ENCODE measurements around the gene FOXS1.

Gene FOXS1

DNA sequence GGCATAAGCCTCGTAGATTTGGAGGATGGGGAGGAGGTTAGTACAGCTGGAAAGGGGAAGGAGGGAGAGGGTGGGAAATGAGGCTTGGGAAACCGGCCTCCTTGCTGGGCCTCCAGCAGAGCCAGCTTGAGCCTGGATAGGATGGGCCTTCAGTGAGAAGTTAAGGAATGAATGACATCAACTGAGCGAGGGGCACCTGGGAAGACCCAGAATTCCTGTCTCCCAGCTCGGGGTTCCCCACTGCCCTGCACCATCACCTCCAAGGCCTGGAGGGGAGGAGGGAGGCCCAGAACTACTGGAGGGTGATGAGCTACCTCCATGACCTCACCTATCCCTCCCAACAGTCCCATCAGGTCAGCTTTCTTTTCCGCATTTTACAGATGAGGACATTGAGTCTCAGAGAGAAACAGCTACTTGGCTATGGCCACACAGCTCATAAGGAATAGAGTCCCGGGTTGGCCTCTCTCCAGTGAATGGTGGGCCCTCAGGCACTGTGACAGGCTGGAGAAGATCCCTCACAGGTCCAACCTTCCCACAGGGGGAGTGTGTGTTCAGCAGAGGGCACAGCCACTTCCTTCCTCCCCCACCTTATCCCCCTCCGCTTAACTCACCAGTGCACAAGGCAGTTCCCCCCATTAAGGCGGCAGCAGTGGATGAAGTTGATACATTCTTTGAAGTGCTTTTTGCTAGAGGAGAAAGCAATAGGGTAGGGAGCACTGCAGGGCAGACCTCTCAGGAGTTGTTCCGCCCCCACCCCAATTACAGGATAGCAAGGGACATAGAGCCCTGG, 18.1 kb upstream of the FOXS1 start:
- TF ChIP-seq, protein P1, sequence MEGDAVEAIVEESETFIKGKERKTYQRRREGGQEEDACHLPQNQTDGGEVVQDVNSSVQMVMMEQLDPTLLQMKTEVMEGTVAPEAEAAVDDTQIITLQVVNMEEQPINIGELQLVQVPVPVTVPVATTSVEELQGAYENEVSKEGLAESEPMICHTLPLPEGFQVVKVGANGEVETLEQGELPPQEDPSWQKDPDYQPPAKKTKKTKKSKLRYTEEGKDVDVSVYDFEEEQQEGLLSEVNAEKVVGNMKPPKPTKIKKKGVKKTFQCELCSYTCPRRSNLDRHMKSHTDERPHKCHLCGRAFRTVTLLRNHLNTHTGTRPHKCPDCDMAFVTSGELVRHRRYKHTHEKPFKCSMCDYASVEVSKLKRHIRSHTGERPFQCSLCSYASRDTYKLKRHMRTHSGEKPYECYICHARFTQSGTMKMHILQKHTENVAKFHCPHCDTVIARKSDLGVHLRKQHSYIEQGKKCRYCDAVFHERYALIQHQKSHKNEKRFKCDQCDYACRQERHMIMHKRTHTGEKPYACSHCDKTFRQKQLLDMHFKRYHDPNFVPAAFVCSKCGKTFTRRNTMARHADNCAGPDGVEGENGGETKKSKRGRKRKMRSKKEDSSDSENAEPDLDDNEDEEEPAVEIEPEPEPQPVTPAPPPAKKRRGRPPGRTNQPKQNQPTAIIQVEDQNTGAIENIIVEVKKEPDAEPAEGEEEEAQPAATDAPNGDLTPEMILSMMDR (IDR thresholded peaks at IDR 0.05), result no peak
- H3K4me3 ChIP-seq (ENCODE audit: low read depth in 1 of 2, low read length in 1 of 2), result no peak overlapping the region
- H3K4me1 ChIP-seq (ENCODE audit: control insufficient read depth in 1 of 2, insufficient read depth in 1 of 2, low read depth in 1 of 2, low read length in 1 of 2), result peaks cover 4 to 10% of the 10 kb centered on the region in 2 experiments
- H3K9me3 ChIP-seq, result no peaks in the 10 kb centered on the region
- H3K36me3 ChIP-seq, result no peaks in the 10 kb centered on the region
- H3K27me3 ChIP-seq, result peaks cover 73% of the 10 kb centered on the region
- no peak overlapping the region for H3K27ac ChIP-seq

DNA sequence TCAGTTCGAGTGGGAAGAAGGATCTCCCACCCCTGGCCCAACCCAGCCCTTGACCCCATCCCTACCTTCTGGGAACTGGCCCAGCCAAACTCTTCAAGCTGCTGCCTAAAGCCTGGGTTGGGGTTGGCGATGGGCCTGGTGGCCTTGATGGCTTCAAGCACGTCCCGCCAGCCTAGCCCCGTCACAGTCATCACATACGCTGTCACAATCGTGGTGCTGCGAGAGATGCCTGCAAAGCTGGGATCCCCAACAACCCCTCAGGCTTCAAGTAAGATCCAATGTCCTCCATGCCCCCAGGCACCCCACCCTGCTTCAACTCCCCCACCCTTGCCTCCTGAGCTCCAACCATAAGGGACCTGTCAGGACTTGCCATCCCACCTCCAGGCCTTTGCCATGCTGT, 17.1 kb upstream of the FOXS1 start:
- H3K4me1 ChIP-seq (ENCODE audit: control insufficient read depth in 1 of 2, insufficient read depth in 1 of 2, low read depth in 1 of 2, low read length in 1 of 2), result peaks cover 4 to 10% of the 10 kb centered on the region in 2 experiments
- H3K27me3 ChIP-seq, result peaks cover 70% of the 10 kb centered on the region
- no peak overlapping the region for H3K27ac ChIP-seq
- TF ChIP-seq, protein P1 (IDR thresholded peaks at IDR 0.05), result no peak
- no peaks in the 10 kb centered on the region for H3K9me3 ChIP-seq
- no peaks in the 10 kb centered on the region for H3K36me3 ChIP-seq
- H3K4me3 ChIP-seq (ENCODE audit: low read depth in 1 of 2, low read length in 1 of 2), result no peak overlapping the region

DNA sequence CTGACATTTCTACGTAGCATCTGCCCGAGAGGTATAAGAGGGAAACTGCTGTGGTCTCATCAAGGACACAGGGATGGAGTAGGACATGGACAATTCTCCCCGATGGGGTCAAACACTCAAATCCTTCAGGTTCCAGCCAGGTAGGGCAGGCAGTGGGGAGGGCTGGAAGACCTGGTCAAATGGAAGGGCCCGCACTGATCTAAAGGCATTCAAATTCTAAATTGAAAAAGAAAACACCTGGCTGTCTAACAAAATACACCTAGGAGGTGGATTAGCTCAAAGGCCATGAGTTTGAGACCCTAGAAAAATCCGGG, 16.7 kb upstream of the FOXS1 start:
- Histone ChIP-seq H3K4me1 (ENCODE audit: control insufficient read depth in 1 of 2, insufficient read depth in 1 of 2, low read depth in 1 of 2, low read length in 1 of 2) (peaks cover 4 to 10% of the 10 kb centered on the region in 2 experiments), H3K27me3 (peaks cover 67% of the 10 kb centered on the region), H3K9me3 (no peaks in the 10 kb centered on the region), H3K27ac (no peak overlapping the region), H3K4me3 (ENCODE audit: low read depth in 1 of 2, low read length in 1 of 2) (no peak overlapping the region), H3K36me3 (no peaks in the 10 kb centered on the region)
- TF ChIP-seq, protein P1 (IDR thresholded peaks at IDR 0.05), result no peak

DNA sequence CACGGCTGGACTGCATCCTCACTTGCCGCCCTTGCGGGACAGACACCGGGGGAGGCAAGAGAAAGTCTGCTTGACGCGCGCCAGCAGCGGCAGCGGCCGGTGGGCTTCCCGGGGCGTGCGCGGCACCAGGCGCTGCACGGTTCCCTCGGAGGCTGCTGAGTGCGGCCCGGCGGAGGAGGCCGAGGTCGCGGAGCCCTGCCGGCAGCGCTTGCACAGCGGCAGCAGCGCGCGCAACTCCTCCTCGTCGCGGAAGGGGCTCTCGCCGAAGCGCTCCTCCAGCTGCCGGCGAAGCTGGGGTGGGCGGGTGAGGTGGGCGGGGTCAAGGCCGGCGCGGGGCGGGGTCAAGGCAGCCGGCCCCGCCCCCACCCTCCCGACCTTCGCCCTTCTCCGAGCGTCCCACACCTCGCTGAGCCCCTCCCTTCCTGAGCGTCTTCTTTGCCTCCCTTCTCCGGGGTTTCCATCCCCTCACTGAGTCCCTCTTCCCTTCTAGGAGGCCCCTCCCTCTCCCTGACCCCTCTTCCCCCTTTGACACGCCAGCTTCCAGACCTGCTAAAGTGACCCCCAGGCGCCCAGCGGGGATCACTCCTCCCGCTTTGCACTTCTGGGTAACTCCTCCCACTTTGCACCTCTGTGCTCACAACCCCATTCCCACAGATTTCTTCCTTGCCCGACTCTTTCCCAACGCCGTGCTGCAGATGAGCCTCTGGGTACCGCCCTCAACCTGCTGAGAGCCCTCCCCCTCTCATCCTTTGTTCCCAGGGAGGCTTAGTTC, 16.2 kb upstream of the FOXS1 start:
- Histone ChIP-seq H3K9me3 (no peaks in the 10 kb centered on the region), H3K4me1 (ENCODE audit: control insufficient read depth in 1 of 2, insufficient read depth in 1 of 2, low read depth in 1 of 2, low read length in 1 of 2) (peaks cover 4 to 10% of the 10 kb centered on the region in 2 experiments), H3K27ac (no peak overlapping the region), H3K27me3 (peaks cover 62% of the 10 kb centered on the region), H3K36me3 (no peaks in the 10 kb centered on the region), H3K4me3 (ENCODE audit: low read depth in 1 of 2, low read length in 1 of 2) (peak overlapping the region; percentile 20 to 24)
- TF ChIP-seq, protein P1 (IDR thresholded peaks at IDR 0.05), result no peak

DNA sequence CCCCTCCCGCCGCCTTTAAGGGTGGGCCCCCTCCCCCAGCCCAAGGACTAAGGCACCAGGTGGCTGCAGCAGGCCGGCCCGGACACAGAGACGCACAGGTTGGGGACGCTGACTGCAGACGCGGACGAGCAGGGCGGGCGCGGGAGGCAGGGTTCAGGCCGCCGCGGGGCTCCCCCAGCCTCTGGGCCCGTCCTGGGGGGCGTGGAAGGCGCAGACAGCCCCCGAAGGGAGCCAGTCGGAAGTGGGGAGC, 15.7 kb upstream of the FOXS1 start:
- TF ChIP-seq, protein P1 (IDR thresholded peaks at IDR 0.05), result no peak
- no peaks in the 10 kb centered on the region for H3K9me3 ChIP-seq
- H3K4me3 ChIP-seq (ENCODE audit: low read depth in 1 of 2, low read length in 1 of 2), result peak overlapping the region; percentile 20 to 24
- peaks cover 4 to 10% of the 10 kb centered on the region in 2 experiments for H3K4me1 ChIP-seq (ENCODE audit: control insufficient read depth in 1 of 2, insufficient read depth in 1 of 2, low read depth in 1 of 2, low read length in 1 of 2)
- no peak overlapping the region for H3K27ac ChIP-seq
- no peaks in the 10 kb centered on the region for H3K36me3 ChIP-seq
- peaks cover 57% of the 10 kb centered on the region for H3K27me3 ChIP-seq
